CD4-positive, alpha-beta T cell (primary cell): ENCODE data around the gene TBC1D2B. TPM values are rescaled to one million over a fixed set of nuclear protein-coding genes. Genes with fewer than 3 reads are reported as not detected.
A peak's percentile ranks its signal among the peaks of the same experiment; 100 is the strongest.

Experiments
- ATAC-seq: fragments of 200-7000 bp; cut with Tn5 transposase; one replicate; pipeline ENCODE4 v1.10.0; 2022; ENCODE audit warnings: mild to moderate bottlenecking; ENCODE audit not compliant: poor library complexity
- CTCF ChIA-PET: fragments of 350-600 bp; sonication (Branson Sonifier 250); formaldehyde crosslinking; loops from one replicate; lab custom pipeline; 2021; ENCODE audit warnings: antibody characterized with exemption, inconsistent platforms; lab: Charles Lee
- POLR2A ChIA-PET: fragments of 350-600 bp; sonication (Branson Sonifier 250); formaldehyde crosslinking; loops from one replicate; lab custom pipeline; 2021; ENCODE audit warnings: antibody characterized with exemption, inconsistent platforms; lab: Charles Lee
- DNase-seq, 14 experiments: peaks; one replicate each; pipeline ENCODE4 v3.0.0-alpha.2; 2013 to 2020; ENCODE audit warnings: mixed read lengths in 2 of 14
- H3K27ac ChIP-seq, 2 donors: one replicate each; pipeline versions ENCODE4 v1.5.1 to v1.7.0; 2013; ENCODE audit warnings: low read length in 2 of 2, low read depth in 1 of 2, mild to moderate bottlenecking in 1 of 2
- H3K27me3 ChIP-seq, 2 experiments: 1 replicate in 1 of 2; 2 replicates in 1 of 2; pipeline versions ENCODE4 v1.6.1 to v1.7.0; 2013; ENCODE audit warnings: low read length in 2 of 2, control low read depth in 1 of 2, mild to moderate bottlenecking in 1 of 2, moderate library complexity in 1 of 2; ENCODE audit not compliant: insufficient read depth in 2 of 2, control insufficient read depth in 1 of 2
- H3K36me3 ChIP-seq: one replicate; pipeline ENCODE4 v1.6.1; 2013; ENCODE audit warnings: low read length, control low read depth; ENCODE audit not compliant: insufficient read depth
- H3K4me1 ChIP-seq: one replicate; pipeline ENCODE4 v1.6.1; 2013; ENCODE audit warnings: low read length, control low read depth; ENCODE audit not compliant: insufficient read depth
- H3K4me3 ChIP-seq: one replicate; pipeline ENCODE4 v1.5.1; 2013; ENCODE audit warnings: mild to moderate bottlenecking, low read length, moderate library complexity
- H3K9me3 ChIP-seq, 2 experiments: 1 replicate in 1 of 2; 2 replicates in 1 of 2; pipeline versions ENCODE4 v1.6.1 to v1.7.0; 2013; ENCODE audit warnings: low read length in 2 of 2, mild to moderate bottlenecking in 2 of 2, control low read depth in 1 of 2, moderate library complexity in 1 of 2; ENCODE audit not compliant: control insufficient read depth in 1 of 2, insufficient read depth in 1 of 2
- H3K27ac Mint-ChIP-seq: one replicate; pipeline ENCODE4 v1.8.0; 2020; ENCODE audit warnings: mixed read lengths
- H3K27me3 Mint-ChIP-seq: one replicate; pipeline ENCODE4 v1.8.0; 2021; ENCODE audit warnings: mixed read lengths
- H3K36me3 Mint-ChIP-seq: one replicate; pipeline ENCODE4 v1.8.0; 2021; ENCODE audit warnings: low read depth, mixed read lengths
- H3K4me1 Mint-ChIP-seq: one replicate; pipeline ENCODE4 v1.8.0; 2021; ENCODE audit warnings: low read depth, mixed read lengths
- H3K4me3 Mint-ChIP-seq: one replicate; pipeline ENCODE4 v1.8.0; 2020; ENCODE audit warnings: mild to moderate bottlenecking, mixed read lengths
- H3K9me3 Mint-ChIP-seq: one replicate; pipeline ENCODE4 v1.8.0; 2020; ENCODE audit warnings: mixed read lengths
- intact Hi-C, 2 experiments: fragments of 100-400 bp; cut with DNase I in 1 of 2; cut with micrococcal nuclease in 1 of 2; formaldehyde crosslinking; loops; one replicate each; pipeline versions ENCODE4 v1.15.1 to v1.9.0; 2023 to 2025; cut with DNase I, micrococcal nuclease
- total RNA-seq, 174 experiments: library from RNA in 2 of 174; stranded (reverse) in 2 of 174; gene quantifications; one replicate each; pipeline ENCODE4 v1.2.3 and lab custom pipeline; 2021 to 2026
- TF ChIP-seq, protein P1 (sequence below): fragments of 200-600 bp; IDR thresholded peaks from one replicate; pipeline ENCODE4 v1.8.0; 2022; ENCODE audit warnings: antibody characterized with exemption, mild to moderate bottlenecking

TBC1D2B gene
- total RNA-seq, 2 experiments from 2014 or later = 89.3 to 97.6 TPM

DNA sequence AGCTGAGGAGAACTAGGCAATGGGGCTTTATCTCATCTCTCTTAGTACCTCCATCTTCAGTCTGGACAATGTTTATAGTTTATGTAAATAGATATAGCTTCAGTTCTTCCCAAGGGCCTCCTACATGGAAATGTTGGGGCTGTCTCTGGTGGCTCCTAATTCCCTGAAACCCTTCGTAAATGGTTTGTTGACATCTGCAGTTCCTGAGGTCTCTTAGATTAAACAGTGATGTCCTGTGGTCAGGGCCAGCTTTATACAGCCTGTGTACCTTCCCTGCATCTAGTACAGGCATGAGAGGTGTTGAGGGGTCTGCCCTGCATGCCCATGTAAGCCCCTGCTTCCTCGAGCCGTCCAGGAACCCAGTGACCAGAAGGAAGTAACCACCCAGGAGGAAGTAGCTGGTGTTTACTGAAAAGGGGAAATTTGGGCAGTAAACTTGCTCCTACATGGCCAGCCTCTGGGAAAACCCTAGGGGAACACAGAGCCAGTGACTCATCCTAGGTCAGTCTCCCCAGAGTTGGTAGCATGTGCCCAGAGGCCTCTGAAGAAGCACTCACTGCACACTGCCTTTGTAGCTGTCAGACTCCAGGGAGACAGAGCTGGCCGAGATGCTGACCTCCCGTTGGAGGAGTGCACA lies 4.7 kb upstream of the TBC1D2B start:
- no peaks in the 10 kb centered on the region for H3K36me3 ChIP-seq
- no peak overlapping the region for H3K4me3 ChIP-seq
- H3K9me3 ChIP-seq = no peaks in the 10 kb centered on the region
- Mint-ChIP-seq H3K4me3 (peak overlapping the region; percentile 46), H3K4me1 (peaks cover 6% of the 10 kb centered on the region), H3K27ac (no peak overlapping the region), H3K36me3 (peaks cover 6% of the 10 kb centered on the region), H3K27me3 (no peaks in the 10 kb centered on the region), H3K9me3 (no peaks in the 10 kb centered on the region)
- TF ChIP-seq, protein P1, sequence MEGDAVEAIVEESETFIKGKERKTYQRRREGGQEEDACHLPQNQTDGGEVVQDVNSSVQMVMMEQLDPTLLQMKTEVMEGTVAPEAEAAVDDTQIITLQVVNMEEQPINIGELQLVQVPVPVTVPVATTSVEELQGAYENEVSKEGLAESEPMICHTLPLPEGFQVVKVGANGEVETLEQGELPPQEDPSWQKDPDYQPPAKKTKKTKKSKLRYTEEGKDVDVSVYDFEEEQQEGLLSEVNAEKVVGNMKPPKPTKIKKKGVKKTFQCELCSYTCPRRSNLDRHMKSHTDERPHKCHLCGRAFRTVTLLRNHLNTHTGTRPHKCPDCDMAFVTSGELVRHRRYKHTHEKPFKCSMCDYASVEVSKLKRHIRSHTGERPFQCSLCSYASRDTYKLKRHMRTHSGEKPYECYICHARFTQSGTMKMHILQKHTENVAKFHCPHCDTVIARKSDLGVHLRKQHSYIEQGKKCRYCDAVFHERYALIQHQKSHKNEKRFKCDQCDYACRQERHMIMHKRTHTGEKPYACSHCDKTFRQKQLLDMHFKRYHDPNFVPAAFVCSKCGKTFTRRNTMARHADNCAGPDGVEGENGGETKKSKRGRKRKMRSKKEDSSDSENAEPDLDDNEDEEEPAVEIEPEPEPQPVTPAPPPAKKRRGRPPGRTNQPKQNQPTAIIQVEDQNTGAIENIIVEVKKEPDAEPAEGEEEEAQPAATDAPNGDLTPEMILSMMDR = no peak
- peak in 2 of 14 experiments; percentile 60 to 74 for DNase-seq
- no peak overlapping the region for H3K27ac ChIP-seq
- intact Hi-C loops = loop anchor here in 1 of 2 experiments (1.0 kb wide), 1 partner anchor 17 kb away; no protein-coding TSS in a partner anchor
- no peaks in the 10 kb centered on the region for H3K27me3 ChIP-seq
- no peak for ATAC-seq
- ChIA-PET POLR2A (interaction anchor here (0.6 to 1.8 kb wide), 2 partner anchors 48 to 152 kb away, joined by 4 to 6 read pairs; no protein-coding TSS in a partner anchor), CTCF (interaction anchor here (1.0 to 2.5 kb wide), 2 partner anchors 26 to 123 kb away, joined by 3 to 6 read pairs; no protein-coding TSS in a partner anchor)
- H3K4me1 ChIP-seq = peaks cover 21% of the 10 kb centered on the region

DNA sequence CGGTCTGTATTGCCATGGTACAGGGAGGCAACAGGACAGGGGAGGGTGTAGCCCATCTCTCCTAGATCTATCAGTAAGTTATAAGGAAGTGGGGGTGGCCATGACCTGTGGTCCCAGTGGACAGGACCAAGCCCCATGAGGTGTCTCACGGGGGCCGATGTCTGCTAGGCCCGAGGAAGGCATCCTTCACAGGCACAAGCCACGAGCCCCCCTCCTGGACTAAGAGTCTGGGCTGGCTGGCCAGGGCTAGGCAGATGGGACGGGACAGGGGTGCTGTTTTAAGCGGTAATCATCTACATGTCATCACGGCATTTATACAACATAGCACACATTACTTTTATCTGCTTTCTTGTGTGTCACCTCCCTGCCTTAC lies 2.6 kb upstream of the TBC1D2B start:
- ChIA-PET CTCF (interaction anchor here (2.6 kb wide), 1 partner anchor 28 kb away, joined by 11 read pairs; no protein-coding TSS in a partner anchor), POLR2A (no interaction called here)
- no peak for ATAC-seq
- TF ChIP-seq, protein P1 = no peak
- Mint-ChIP-seq H3K36me3 (peaks cover 20% of the 10 kb centered on the region), H3K9me3 (no peaks in the 10 kb centered on the region), H3K27ac (no peak overlapping the region), H3K4me3 (peak overlapping the region; percentile 70), H3K27me3 (no peaks in the 10 kb centered on the region), H3K4me1 (peaks cover 25% of the 10 kb centered on the region)
- H3K4me1 ChIP-seq = peaks cover 38% of the 10 kb centered on the region
- no peak for DNase-seq
- H3K9me3 ChIP-seq = no peaks in the 10 kb centered on the region
- H3K36me3 ChIP-seq = no peaks in the 10 kb centered on the region
- no peak overlapping the region for H3K27ac ChIP-seq
- H3K4me3 ChIP-seq = no peak overlapping the region
- H3K27me3 ChIP-seq = no peaks in the 10 kb centered on the region
- intact Hi-C loops = no loop called here

DNA sequence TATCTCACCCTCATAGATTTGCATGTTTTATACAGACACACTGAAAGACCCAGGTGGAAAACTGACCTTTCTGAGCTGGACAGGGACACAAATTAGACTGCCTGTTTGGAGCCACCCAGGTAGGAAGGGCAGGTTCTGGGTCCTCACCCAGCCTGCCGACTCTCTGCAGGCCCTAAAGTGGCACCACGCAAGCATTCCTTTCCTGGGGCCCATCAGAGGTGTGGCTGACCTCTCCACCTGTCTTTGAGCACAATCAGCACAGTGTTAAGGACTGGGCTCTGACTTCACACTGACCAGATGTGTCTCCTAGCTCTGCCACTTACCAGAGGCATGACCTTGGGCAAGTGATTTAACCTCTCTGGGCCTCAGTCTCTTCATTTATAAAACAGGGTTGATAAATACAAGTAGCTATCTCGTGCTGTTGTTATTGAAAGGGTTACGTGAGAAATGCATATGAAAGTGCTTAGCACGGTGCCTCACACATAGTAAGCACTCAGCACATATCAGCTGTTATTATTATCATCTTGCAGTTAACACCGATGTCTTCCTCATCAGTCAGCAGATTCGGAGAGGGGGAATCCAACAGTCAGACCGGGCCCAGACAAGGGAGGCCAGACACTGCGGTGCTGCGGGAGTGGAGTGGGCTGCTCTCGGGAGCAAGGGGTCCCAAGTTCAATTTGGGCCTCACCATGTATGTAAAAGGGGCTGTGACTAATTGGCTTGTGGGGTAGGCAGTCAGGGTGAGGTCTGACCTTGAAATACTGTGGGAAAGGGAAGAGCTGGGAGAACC lies 2.0 kb upstream of the TBC1D2B start:
- Mint-ChIP-seq H3K27me3 (no peaks in the 10 kb centered on the region), H3K4me1 (peaks cover 29% of the 10 kb centered on the region), H3K36me3 (peaks cover 23% of the 10 kb centered on the region), H3K9me3 (no peaks in the 10 kb centered on the region), H3K4me3 (peak overlapping the region; percentile 70), H3K27ac (peak overlapping the region; percentile 37)
- TF ChIP-seq, protein P1 = no peak
- Histone ChIP-seq H3K4me1 (peaks cover 40% of the 10 kb centered on the region), H3K27ac (no peak overlapping the region), H3K36me3 (no peaks in the 10 kb centered on the region), H3K27me3 (no peaks in the 10 kb centered on the region), H3K4me3 (no peak overlapping the region), H3K9me3 (no peaks in the 10 kb centered on the region)
- ChIA-PET CTCF (interaction anchor here (2.6 kb wide), 1 partner anchor 29 kb away, joined by 11 read pairs; no protein-coding TSS in a partner anchor), POLR2A (interaction anchor here (14.8 kb wide), 1 partner anchor 26 kb away, joined by 304 read pairs; no protein-coding TSS in a partner anchor)
- no peak for ATAC-seq
- DNase-seq = no peak
- intact Hi-C loops = loop anchor here in 1 of 2 experiments (2.0 to 5.0 kb wide), 2 partner anchors 218 to 359 kb away; partner anchors contain the start of genes IREB2 and SKIC8
